ENCODE measurements around the gene HOXD3. TPM values are rescaled to one million over a fixed set of nuclear protein-coding genes. Genes with fewer than 3 reads are reported as not detected.
A peak's percentile ranks its signal among the peaks of the same experiment; 100 is the strongest.

The HOXD3 gene
- total RNA-seq, 1 donor from 2014 or later = 5.6 TPM

DNA sequence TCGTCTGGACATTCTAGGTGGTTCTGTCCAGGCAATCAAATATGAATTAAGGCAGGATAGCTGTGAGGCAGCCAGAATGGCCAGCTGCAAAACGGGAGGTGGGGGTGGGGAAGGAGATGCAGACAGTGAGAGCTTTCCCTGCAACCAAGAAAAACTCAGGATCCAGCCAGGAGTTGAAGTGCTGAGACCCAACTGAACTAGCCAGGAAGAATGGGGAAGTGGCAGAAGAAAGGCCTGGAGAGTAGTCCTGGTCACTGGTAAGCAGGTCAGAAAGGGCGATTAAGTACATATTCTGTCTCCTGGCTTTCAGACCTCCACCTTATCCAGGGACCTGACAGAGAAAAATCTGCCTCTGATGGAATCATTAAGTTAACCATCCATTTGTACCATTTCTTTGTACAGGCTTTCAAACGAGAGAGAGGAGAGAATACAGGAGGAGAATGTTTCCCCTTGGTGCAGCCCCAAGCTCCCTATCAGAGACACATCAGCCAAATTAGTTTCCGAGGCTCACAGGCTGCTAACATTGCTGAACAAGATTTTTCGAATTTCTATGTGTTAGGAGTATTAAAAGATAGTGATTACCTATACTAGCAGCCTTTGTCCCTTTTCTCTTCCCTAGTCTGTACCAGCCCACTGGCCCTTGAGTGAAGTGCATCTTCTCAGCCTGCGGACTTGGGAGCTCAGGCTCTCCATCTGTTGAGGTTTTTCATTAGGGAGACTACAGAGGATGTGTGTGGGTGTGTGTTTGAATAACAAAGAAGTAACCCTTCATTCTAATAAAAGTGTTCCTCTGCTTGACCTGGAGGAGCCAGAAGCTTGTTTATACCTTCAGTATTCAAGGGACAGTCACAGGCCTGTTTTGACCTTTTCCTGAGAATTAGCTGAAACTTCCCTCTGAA lies 18.9 kb downstream of the HOXD3 start:
- no peak for DNase-seq (ENCODE audit: low read depth in 2 of 2)

DNA sequence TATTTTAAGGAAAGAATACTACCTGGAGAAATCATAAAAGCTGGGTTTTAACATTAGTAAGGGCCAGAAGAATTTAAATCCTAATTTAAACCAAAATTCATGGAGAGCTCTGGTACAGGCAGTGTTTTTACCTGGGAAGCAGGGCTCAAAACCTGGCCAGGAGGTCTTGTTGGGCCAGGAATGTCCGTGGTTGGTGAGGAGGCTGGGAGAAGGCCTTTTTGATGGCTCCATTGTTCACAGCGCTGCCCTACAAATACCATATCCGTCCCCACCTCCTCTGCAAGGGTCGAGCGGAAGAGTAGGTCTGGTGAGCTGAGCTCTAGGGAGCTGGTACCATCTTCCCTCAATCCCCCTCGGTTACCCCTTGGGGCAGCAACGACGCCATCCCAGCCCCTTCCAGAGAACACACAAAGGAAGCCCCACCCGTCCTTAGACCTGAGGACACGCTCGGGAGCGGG lies 20.5 kb downstream of the HOXD3 start:
- peak in 1 of 2 donors; percentile 59 for DNase-seq (ENCODE audit: low read depth in 2 of 2)

DNA sequence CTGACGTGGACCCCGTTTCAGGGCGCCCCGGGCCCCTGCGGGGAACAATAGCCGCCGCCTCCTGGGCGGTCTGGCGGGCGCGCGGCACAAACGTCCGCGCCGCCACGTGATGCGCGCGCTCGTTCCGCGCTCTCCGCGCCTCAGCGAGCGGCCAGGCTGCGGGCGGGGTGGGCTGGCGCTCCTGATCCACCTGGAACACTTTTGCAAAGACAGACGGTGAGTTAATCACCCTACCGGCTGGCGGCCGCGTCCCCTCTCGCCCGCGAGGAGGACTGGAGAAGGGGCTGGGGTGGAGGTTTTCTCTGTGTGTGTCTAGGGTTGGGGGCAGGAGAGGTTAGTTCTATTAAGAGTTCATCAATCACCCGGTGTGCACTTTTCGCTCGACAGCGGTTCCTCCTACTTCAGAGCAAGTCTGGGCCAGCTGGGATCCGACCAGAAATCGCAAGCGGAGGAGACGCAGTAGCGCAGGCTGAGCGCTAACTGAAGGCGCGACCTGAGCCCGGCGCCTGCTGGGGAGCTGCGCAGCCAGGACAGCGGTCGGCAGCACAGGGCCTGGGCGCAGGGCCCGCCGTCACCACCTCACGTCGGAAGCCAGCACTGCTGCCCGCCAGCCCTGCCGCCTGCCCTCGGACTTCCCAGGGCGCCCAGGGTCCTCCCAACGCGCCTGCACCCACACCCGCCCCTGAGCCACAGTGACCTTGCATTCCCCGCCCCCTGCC lies 21.1 kb downstream of the HOXD3 start:
- DNase-seq (ENCODE audit: low read depth in 2 of 2) = peak in 1 of 2 donors; percentile 69

DNA sequence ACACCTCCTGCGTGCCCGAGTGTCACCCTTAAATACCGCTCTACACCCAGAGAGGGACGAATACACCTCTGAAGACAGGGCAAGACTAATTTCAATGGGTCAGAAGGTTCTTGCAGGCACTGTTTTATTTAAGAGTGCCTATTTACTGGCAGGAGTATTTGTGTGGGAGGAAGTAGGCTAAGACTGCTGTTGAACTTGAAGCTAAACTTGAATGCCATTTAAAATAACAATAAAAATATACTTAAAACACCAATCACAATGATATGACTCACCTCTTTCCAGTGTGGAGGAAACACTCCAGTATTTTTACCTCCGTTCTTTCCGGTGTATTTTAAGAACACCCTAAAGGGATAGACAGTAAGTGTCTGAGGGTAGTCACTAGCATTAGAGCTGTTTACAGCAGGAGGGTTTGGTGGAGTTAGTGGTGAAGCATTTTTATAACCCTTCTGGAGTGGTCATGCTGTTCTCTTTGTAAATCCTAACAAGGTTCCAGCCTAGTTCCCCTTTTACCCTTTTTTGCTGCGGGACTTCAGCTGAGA lies 21.7 kb downstream of the HOXD3 start:
- DNase-seq (ENCODE audit: low read depth in 2 of 2) = peak; percentile 48 to 87

DNA sequence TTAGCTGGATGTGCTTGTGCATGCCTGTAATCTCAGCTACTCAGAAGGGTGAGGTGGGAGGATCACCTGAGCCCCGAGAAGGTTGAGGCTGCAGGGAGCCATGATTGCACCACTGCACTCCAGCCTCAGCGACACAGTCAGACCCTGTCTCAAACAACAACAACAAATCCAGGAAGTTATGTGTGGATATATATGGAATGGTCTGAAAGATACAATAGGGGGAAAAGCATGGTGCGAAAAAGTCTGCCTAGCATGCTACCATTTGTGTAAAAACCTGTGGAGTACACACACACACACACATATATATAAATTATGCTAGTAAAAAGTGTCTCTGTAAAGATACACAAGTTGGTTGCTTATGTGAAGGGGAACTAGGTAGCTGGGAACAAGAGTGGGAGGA lies 24.4 kb downstream of the HOXD3 start:
- DNase-seq (ENCODE audit: low read depth in 2 of 2) = peak in 1 of 2 donors; percentile 75

DNA sequence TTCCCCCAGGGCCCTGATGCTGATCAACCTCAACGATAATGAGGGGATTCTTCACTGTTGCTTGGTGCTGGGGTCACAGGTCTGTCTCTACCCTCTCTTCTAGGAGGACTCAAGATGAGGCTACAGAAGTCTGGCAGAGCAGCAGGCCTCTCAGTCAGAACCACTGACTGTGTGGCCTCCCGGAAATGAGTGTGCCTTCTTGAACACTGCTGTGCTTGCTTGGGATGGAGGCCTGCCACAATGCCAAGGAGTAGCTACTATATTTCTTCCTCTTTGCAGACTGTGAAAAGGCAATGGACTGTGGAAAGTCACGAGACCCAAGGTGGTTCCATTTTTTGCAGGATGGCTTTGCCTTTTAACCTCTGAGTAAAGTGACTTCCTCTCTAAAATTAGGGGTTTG lies 25.6 kb downstream of the HOXD3 start:
- DNase-seq (ENCODE audit: low read depth in 2 of 2) = peak in 1 of 2 donors; percentile 33

DNA sequence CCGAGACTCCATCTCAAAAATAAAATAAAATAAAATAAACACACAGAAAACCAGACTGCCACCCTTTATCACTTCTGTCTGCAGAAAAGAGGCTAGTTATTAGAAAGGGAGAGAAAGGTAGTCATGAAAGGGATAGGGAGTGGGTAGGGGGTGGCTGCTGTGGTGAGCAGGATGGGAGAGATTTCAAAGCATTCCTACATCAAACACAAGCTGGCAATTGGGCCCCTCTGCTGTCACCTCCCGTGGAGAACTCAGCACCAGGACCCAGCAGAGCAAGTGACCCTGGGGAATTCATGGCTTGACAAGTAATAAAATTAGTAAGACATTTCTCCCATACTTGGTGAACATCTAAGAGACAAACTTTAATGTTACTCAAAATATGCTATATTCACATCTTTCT lies 27.6 kb downstream of the HOXD3 start:
- DNase-seq (ENCODE audit: low read depth in 2 of 2) = no peak

DNA sequence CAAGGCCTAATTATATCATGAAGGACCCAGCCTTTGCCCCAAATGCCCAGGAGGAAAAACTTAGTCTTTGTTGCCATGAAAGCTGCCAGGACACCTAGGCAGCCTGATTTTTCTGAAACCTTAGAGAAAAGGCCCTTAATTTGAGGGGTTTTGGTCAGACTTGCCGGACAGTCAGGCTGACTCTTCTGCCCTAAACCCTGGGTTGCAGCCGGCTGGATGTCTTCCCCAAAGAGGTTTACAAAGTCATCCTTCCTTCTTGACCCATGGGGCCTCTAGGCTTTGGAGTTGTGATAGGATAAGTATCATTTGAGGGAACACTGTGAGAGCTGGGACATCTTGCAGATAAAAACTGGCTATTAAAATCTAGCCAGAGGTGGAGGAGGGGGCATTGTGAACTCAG lies 28.9 kb downstream of the HOXD3 start:
- no peak for DNase-seq (ENCODE audit: low read depth in 2 of 2)

DNA sequence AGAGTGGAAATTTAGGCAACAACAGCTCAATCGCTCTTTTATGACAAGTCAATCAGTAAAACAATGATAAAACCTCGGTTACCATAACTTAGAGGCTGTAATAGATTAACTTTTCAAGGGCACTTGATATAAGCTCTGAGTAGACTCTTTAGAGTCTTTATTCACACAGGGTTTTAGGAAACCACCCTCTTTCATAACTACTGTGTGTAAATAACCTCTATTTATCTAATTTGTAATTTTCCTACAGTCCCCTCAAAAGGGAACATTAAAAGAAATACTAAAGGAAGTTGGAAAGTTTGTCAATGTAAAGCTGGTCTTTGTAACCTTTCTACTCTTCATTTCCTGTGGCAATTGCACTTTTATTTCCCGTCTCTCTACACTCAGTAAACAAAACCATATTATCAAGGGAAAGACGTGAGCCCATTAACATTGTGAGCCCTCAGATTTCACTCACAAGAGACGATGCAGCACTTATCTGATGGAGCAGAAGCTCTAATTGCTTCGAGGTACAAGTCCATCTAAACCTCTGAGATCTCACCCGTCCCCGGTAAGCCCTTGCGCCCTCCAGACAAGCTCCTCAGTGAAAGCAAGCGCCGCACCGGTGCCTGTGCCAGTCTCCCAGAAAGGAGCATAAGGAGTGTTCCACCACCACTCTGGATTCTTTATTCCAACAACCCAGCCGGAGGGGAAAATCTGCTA lies 30.2 kb downstream of the HOXD3 start:
- peak; percentile 33 to 55 for DNase-seq (ENCODE audit: low read depth in 2 of 2)

DNA sequence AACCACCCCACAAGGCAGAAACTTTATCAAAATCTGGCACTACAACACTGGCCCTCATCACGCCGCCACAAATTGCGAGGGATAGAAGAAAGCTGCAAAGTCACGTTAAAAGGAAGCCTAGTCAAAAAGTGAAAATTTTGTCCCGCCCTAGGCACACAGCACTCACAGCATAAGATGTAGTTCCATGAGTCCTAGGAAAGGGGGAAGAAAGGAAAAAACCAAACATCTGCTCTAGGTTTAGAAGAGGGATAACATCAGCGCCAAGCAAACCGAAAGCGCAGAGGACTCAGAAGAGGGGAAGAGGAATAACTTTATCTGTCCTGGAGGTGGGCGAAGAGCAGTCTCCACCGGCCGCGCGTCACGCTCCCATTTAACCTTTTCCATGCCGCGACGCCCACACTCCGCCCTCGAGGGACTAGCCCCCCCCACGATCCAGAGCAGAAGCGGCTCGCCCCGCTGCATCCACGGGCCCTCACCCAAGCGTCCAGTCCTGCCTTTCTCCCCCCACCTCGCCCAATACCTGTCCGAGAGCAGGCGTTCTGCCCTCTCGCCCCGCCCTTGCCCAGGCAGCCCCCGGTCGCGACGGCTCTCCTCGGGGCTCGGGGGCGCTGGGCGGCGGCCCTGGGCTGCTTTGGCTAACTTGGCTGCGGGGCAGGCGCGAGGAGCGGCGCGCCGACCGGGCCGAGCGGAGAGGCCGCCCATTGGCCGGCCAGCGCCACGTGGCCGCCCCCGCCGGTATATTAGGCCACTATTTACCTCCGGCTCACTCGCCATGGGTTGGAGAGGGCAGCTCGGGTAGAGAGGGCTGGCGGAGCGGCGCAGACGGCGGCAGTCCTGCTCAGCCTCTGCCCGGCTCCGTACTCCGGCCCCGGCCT lies 31.0 kb downstream of the HOXD3 start, which contains the start of gene HOXD1:
Gene HOXD1, plus strand, starts transcription at position 770 of the 875 bp plus-strand sequence. CDS start 134 bp downstream, outside the sequence.
- peak; percentile 61 to 89 for DNase-seq (ENCODE audit: low read depth in 2 of 2)

DNA sequence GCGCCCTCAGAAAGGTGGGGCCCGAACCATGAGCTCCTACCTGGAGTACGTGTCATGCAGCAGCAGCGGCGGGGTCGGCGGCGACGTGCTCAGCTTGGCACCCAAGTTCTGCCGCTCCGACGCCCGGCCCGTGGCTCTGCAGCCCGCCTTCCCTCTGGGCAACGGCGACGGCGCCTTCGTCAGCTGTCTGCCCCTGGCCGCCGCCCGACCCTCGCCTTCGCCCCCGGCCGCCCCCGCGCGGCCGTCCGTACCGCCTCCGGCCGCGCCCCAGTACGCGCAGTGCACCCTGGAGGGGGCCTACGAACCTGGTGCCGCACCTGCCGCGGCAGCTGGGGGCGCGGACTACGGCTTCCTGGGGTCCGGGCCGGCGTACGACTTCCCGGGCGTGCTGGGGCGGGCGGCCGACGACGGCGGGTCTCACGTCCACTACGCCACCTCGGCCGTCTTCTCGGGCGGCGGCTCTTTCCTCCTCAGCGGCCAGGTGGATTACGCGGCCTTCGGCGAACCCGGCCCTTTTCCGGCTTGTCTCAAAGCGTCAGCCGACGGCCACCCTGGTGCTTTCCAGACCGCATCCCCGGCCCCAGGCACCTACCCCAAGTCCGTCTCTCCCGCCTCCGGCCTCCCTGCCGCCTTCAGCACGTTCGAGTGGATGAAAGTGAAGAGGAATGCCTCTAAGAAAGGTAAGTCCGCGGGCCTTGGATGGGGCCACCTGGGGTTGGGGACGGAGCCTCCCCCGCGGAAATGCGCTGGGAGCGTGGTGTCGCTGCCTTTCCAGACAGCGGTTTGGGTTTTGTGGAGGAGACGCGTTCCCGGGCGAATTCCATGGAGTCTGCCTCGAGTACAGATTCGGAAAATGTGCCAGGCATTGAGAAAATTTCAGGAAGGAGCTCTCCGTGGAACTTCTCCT lies 31.9 kb downstream of the HOXD3 start:
- DNase-seq (ENCODE audit: low read depth in 2 of 2) = peak in 1 of 2 donors; percentile 45

DNA sequence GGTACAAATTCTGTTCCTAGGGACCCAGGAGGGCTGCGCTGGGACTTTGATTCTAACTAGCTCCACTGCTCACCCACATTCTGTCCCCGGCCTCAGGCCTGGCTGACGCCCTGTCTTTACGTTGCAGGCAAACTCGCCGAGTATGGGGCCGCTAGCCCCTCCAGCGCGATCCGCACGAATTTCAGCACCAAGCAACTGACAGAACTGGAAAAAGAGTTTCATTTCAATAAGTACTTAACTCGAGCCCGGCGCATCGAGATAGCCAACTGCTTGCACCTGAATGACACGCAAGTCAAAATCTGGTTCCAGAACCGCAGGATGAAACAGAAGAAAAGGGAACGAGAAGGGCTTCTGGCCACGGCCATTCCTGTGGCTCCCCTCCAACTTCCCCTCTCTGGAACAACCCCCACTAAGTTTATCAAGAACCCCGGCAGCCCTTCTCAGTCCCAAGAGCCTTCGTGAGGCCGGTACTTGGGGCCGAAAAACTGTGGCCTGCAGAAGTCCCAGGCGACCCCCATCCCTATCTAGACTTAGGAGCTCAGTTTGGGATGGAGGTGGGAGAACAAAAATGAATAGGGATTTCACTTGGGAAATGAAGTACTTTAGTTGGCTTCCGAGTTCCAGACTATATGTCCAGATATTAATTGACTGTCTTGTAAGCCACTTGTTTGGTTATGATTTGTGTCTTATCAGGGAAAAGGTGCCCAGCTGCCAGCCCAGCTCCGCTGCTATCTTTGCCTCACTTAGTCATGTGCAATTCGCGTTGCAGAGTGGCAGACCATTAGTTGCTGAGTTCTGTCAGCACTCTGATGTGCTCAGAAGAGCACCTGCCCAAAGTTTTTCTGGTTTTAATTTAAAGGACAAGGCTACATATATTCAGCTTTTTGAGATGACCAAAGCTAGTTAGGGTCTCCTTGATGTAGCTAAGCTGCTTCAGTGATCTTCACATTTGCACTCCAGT lies 32.9 kb downstream of the HOXD3 start:
- peak in 1 of 2 donors; percentile 46 for DNase-seq (ENCODE audit: low read depth in 2 of 2)

DNA sequence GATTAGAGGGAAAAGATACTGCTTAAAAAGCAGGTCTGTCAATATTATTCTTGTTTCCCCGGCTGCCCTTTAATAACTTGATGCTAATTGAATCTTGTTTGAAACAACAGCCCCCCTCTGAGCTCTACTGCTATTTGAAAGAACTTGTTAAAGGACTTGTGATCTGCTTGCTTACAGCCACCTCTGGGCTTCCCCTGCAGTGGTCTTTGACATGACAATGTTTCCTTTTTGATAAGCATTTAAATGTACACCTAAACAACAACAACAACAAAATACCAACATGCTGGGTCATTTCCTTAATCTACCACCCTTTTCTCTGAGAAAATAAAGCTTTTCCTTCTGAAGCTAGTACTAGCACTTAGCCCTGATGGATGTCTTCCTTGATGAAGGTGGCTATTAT lies 35.2 kb downstream of the HOXD3 start:
- peak in 1 of 2 donors; percentile 33 for DNase-seq (ENCODE audit: low read depth in 2 of 2)

DNA sequence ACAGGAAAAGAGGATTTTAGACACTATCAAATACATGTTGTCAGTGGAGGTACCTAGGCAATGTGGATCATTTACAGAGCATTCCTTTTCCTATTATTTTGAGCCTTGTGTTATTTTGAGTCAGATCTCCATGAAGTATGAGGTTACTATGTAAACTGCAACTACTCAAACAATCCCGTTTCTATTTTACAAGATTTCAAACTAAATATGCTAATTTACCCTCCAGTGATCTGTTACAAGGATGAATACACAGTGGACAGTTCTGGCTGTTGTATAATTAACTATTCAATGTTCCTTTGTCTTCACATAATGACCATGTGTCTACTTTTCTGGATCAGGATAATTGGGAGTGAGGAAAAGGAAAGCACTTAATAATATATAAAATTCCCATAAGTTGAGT lies 35.9 kb downstream of the HOXD3 start:
- DNase-seq (ENCODE audit: low read depth in 2 of 2) = no peak

DNA sequence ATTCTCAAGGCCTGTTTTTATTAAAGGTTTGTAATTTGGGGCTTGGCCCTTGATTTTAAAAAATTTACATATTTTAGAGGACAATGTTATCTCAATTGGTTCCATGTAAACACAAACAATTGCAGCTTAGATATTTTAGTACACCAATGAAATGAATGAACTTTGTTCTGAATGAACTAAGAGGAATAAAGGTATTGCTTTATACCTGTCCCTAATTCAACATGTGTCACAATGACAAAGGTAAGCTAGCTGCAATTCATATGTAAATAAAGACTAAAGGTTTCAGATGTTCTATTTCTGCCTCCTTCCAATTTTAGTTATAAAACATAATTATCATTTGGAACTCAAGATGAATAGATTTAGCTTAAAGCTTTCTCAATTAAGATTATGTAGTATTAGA lies 42.8 kb downstream of the HOXD3 start:
- DNase-seq (ENCODE audit: low read depth in 2 of 2) = no peak

DNA sequence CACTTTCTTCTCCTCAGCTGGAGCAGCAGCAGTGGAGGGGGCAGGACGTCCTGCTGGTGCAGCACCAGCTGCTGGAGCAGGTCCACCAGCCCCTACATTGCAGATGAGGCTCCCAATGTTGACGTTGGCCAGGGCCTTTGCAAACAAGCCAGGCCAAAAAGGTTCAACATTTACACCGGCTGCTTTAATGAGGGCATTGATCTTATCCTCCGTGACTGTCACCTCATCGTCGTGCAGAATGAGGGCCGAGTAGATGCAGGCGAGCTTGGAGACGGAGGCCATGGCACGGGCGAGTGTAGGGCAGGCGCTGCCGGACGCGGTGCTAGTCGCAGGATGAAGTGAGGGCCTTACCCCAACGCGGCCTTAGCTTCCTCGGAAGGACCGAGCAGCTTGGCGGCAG lies 43.9 kb downstream of the HOXD3 start:
- no peak for DNase-seq (ENCODE audit: low read depth in 2 of 2)

DNA sequence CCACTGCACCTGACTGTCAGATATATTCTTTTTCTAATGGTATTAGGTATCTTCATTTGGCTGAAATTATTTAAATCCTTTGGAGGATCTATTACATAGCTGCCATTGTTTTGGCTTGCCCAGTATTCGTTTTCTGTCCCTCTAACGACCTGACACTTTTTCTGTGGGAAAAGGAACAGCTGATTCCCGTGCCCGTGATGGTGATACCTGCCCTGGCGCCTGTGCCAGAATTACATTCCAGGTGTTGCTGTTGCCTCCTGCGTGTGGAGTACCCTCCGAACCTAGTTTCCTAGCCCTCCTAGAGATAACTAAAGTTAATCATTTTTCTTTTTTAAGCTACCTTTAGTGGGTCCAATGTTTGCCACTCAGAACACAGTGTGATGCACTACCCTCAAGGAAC lies 45.4 kb downstream of the HOXD3 start:
- DNase-seq (ENCODE audit: low read depth in 2 of 2) = no peak

DNA sequence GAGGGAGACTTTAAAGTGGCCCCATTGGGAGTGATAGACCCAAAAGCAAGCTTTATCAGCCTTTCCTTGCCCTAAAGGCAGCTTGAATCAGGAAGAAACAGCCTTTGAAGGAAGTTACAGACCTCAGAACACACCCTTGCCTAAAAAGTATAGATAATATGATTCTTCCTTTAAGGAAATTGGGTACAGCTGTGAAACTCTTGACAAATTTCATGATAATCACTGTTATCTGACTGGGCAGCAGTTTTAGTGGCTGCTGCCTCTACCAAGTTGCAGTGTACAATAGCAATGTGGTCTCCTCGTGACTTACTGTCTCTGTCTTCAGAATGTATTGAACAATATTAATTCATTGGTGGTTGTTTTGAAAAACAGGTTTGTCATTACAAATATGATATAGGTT lies 48.0 kb downstream of the HOXD3 start:
- DNase-seq (ENCODE audit: low read depth in 2 of 2) = no peak
